Neuron (in vitro differentiated cells): ENCODE data around the gene HEATR5A.

Experiments
- H2AFZ ChIP-seq: one replicate; pipeline ENCODE4 v1.6.1; 2013; ENCODE audit warnings: low read depth, mild to moderate bottlenecking, inconsistent platforms, low read length, moderate library complexity
- H3K27me3 ChIP-seq: one replicate; pipeline ENCODE4 v1.6.1; 2013; ENCODE audit warnings: low read length; ENCODE audit not compliant: insufficient read depth
- H3K36me3 ChIP-seq: one replicate; pipeline ENCODE4 v1.6.1; 2013; ENCODE audit warnings: low read length; ENCODE audit not compliant: insufficient read depth
- H3K4me1 ChIP-seq: one replicate; pipeline ENCODE4 v1.6.1; 2013; ENCODE audit warnings: low read length; ENCODE audit not compliant: insufficient read depth
- H3K4me3 ChIP-seq: 2 replicates; pipeline ENCODE4 v1.5.1; 2013; ENCODE audit warnings: mild to moderate bottlenecking, low read length, moderate library complexity
- H3K9me3 ChIP-seq: one replicate; pipeline ENCODE4 v1.6.1; 2013; ENCODE audit warnings: low read length

The HEATR5A gene

DNA sequence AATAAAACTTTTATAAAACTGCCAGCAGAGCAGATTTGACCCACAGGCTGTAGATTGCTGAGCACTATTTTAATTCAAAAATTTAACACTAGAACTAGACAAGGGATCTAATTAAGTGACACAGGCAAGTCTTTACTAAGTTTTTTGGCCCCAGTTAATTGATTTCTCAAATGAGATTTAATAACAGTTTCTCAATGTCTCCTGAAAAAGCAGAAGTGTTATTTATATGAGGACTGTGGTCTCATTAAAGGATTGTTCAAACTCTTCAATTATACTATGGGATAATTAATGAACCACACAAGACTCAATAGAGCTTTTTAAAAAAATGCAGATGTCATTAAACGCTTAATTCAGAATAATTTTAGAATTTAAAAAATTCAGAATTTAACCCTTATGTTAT, 1.9 kb downstream of the HEATR5A start:
- no peaks in the 10 kb centered on the region for H3K9me3 ChIP-seq
- H3K4me1 ChIP-seq: peaks cover 9% of the 10 kb centered on the region
- H3K36me3 ChIP-seq: no peaks in the 10 kb centered on the region
- H3K4me3 ChIP-seq: peak overlapping the region; percentile 97
- no peak overlapping the region for H2AFZ ChIP-seq
- H3K27me3 ChIP-seq: no peaks in the 10 kb centered on the region

GRCh38 chr14:31414190-31414833, 6.0 kb downstream of the HEATR5A start:
- Histone ChIP-seq H3K36me3 (no peaks in the 10 kb centered on the region), H3K9me3 (no peaks in the 10 kb centered on the region), H2AFZ (no peak overlapping the region), H3K4me1 (peaks cover 8% of the 10 kb centered on the region), H3K4me3 (no peak overlapping the region), H3K27me3 (no peaks in the 10 kb centered on the region)

DNA sequence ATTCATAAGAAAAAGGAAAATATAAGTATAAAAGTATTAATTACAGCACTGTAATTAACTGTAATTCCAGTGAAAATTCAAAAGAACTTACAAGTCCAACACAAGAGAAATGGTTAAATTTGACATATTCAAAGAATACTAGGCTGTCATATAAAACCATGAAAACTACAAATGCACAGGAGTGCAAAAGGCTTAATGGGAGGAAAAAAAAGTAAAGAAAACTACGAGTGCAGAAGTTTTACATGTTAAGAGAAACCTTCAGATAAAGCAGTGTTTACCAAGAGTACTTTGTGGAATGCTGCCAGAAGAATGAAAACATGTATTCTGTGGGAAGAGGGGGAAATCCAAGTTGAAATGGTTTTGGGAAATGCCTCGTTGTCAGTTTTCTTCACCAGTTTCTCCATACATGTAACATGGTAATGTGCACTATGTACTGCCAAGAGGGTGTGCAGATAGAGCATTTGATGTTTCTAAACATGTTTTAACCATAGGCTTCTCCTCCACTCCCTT, 9.1 kb downstream of the HEATR5A start:
- no peaks in the 10 kb centered on the region for H3K36me3 ChIP-seq
- H3K4me3 ChIP-seq: no peak overlapping the region

GRCh38 chr14:31410048-31410650, 10.2 kb downstream of the HEATR5A start:
- Histone ChIP-seq H3K36me3 (no peaks in the 10 kb centered on the region), H3K4me3 (no peak overlapping the region), H3K9me3 (no peaks in the 10 kb centered on the region), H3K4me1 (peaks cover 2% of the 10 kb centered on the region), H3K27me3 (no peaks in the 10 kb centered on the region), H2AFZ (no peak overlapping the region)

More for the DNA sequence above, 9.1 kb downstream of the HEATR5A start:
- no peaks in the 10 kb centered on the region for H3K9me3 ChIP-seq
- no peak overlapping the region for H2AFZ ChIP-seq
- H3K4me1 ChIP-seq: no peaks in the 10 kb centered on the region
- H3K27me3 ChIP-seq: no peaks in the 10 kb centered on the region

GRCh38 chr14:31408421-31408820, 11.9 kb downstream of the HEATR5A start:
- Histone ChIP-seq H2AFZ (no peak overlapping the region), H3K9me3 (no peaks in the 10 kb centered on the region), H3K36me3 (no peaks in the 10 kb centered on the region), H3K27me3 (no peaks in the 10 kb centered on the region), H3K4me1 (peaks cover 2% of the 10 kb centered on the region), H3K4me3 (no peak overlapping the region)

DNA sequence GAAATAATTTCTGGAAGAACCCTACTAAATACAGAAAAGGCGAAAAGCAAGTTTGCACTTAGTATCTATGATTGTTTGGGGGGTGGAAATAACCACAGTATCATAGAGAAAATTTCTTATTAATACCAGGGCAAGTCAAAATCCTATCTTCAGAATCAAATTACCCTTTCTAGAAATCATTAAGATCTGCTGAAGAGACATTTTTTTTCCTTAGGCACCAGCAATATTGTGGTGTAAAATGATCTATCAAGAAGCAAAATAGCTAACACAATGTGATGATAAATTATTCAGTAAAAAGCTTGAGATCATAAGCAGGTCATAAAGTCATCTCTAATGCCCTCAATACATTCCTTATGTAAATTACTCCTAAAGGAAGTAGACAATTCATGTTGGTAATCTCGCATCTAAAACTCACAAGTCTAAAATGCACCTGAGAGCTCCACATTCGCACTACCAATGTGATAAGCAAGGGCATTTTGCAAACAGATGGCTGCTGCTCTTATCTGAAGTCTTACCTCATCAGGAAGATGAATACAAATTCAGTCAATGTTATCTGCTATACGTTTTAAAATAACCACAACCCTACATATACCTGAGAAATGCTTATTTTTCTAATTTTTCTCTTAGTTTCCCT, 14.6 kb downstream of the HEATR5A start:
- H3K9me3 ChIP-seq: no peaks in the 10 kb centered on the region
- H3K4me1 ChIP-seq: peaks cover 2% of the 10 kb centered on the region
- H3K4me3 ChIP-seq: no peak overlapping the region
- H3K27me3 ChIP-seq: no peaks in the 10 kb centered on the region
- H3K36me3 ChIP-seq: peaks cover 4% of the 10 kb centered on the region
- H2AFZ ChIP-seq: no peak overlapping the region

DNA sequence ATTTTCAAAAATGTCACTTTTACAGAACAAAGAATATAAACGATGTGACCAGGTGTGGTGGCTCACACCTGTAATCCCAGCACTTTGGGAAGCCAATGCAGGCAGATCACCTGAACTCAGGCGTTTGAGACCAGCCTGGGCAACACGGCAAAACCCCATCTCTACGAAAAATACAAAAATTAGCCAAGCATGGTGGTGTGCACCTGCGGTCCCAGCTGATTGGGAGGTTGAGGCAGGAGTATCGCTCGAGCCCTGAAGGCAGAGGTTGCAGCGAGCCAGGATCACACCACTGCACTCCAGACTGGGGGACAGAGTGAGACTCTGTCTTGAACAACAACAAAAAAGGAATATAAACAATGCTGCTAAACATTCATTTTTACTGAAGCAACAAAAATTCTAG, 15.2 kb downstream of the HEATR5A start:
- peaks cover 6% of the 10 kb centered on the region for H3K36me3 ChIP-seq
- H3K4me1 ChIP-seq: peaks cover 2% of the 10 kb centered on the region
- no peak overlapping the region for H3K4me3 ChIP-seq
- no peaks in the 10 kb centered on the region for H3K27me3 ChIP-seq
- no peak overlapping the region for H2AFZ ChIP-seq
- H3K9me3 ChIP-seq: no peaks in the 10 kb centered on the region

GRCh38 chr14:31403707-31404106, 16.6 kb downstream of the HEATR5A start:
- H3K36me3 ChIP-seq: peaks cover 14% of the 10 kb centered on the region
- H2AFZ ChIP-seq: no peak overlapping the region
- H3K4me3 ChIP-seq: no peak overlapping the region
- no peaks in the 10 kb centered on the region for H3K9me3 ChIP-seq
- H3K27me3 ChIP-seq: no peaks in the 10 kb centered on the region
- peaks cover 2% of the 10 kb centered on the region for H3K4me1 ChIP-seq

DNA sequence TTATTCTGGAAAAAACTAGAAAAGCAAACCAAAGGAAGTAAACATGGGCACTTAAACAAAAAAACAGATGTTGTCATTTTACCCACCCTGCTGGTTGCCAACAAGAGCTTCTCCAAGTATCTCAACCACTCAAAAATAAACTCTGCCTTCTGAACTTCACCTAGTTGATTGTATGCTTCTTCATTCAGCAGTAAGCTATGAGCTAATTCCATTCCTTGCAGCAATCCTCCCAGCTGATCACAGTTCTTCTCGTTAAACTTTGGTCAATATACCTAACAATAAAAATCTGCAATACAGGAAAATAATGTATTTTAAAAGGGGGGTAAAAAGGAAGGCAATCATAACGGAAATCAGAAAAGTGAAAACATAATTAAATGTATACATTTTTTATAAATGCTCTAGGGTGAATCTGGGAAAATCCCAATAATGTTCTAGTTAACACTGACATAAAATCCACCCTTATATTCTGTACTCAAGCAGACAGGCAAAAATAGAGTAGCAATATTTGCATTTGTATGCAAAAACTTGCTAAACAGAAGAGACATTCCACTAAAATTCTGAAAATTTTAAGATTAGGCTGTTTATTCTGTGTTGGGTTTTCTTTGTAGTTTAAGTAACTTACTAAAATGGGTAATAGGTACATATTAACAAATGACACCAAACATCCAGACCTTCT, 17.4 kb downstream of the HEATR5A start:
- H3K27me3 ChIP-seq: no peaks in the 10 kb centered on the region
- no peak overlapping the region for H3K4me3 ChIP-seq
- no peaks in the 10 kb centered on the region for H3K9me3 ChIP-seq
- H2AFZ ChIP-seq: no peak overlapping the region
- peaks cover 20% of the 10 kb centered on the region for H3K36me3 ChIP-seq
- H3K4me1 ChIP-seq: peaks cover 2% of the 10 kb centered on the region

DNA sequence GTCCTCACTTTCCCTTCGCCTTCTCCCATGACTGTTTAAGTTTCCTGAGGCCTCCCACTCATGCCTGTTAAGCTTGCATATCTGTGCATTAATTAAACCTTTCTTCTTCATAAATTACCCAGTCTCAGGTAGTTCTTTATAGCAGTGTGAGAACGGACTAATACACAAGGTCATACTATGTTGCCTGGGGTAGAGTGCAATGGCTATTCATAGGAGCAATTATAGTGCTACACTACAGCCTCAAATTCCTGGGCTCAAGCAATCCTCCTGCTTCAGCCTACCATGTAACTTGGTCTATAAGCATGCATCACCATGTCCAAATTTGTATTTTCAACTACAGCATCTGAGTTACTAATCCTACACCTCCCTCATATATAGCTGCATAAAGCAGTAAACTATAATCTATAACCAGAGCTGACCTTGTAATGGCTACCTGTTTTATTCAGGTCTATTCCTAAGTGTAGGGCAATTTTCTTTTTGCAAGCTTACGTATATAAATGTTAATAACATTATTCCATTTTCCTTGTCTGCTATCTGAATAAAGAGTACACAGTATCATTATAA, 18.9 kb downstream of the HEATR5A start:
- Histone ChIP-seq H3K4me1 (peaks cover 2% of the 10 kb centered on the region), H2AFZ (no peak overlapping the region), H3K36me3 (peaks cover 22% of the 10 kb centered on the region), H3K4me3 (no peak overlapping the region), H3K9me3 (no peaks in the 10 kb centered on the region), H3K27me3 (no peaks in the 10 kb centered on the region)

DNA sequence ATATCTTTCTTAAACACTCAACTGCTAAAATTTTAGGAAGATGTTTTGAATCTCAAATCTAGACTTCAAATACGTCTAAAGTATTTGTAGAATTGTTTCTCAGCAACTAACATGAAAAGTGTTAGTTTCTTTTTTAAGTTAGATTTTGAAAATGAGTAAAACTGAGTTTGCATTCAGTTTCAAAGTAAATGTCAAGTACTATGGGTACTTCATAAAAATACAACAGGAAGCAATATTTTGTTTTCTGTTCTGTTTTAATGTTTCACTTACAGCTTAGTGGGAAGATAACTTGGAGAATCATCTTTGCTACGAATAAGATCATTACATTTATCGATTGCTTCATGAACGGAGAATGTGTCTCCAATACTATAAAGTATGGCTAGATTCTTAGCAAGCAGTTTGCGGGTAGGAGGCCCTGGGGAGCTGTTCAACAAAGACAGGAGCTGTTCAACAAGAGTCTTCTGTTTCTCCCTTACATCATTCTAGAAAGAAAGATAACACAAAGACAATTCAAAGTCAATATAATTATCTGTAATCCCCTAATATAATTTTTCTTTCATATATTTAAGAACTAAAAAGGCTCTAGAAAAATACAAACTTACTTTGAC, 20.2 kb downstream of the HEATR5A start:
- Histone ChIP-seq H3K9me3 (no peaks in the 10 kb centered on the region), H3K4me3 (no peak overlapping the region), H3K36me3 (peaks cover 26% of the 10 kb centered on the region), H2AFZ (no peak overlapping the region), H3K27me3 (no peaks in the 10 kb centered on the region), H3K4me1 (no peaks in the 10 kb centered on the region)

- no peak overlapping the region for H2AFZ ChIP-seq
- H3K4me3 ChIP-seq: no peak overlapping the region
- peaks cover 37% of the 10 kb centered on the region for H3K36me3 ChIP-seq
- H3K4me1 ChIP-seq: no peaks in the 10 kb centered on the region
- H3K9me3 ChIP-seq: no peaks in the 10 kb centered on the region
- no peaks in the 10 kb centered on the region for H3K27me3 ChIP-seq
Measured at GRCh38 chr14:31395572-31396205, 24.7 kb downstream of the HEATR5A start.
